SU-DHL-6 (cell line): ENCODE data around the gene KMT5B.

Experiments
- EZH2phosphoT487 ChIP-seq: fragments of 200-600 bp; sonication (generic), shearing (Covaris generic); conservative IDR thresholded peaks from 2 replicates; pipeline ENCODE4 v1.6.1; 2018; ENCODE audit warnings: mild to moderate bottlenecking, antibody characterized with exemption, low read length, moderate library complexity, mixed read lengths
- TF ChIP-seq, protein P1 (sequence below): fragments of 200-600 bp; sonication (generic); IDR thresholded peaks from one replicate; pipeline ENCODE4 v1.5.1; 2017; ENCODE audit warnings: antibody characterized with exemption, mild to moderate bottlenecking, low read length, moderate library complexity; ENCODE audit not compliant: insufficient read depth, poor library complexity, severe bottlenecking

- TF ChIP-seq, protein P1, sequence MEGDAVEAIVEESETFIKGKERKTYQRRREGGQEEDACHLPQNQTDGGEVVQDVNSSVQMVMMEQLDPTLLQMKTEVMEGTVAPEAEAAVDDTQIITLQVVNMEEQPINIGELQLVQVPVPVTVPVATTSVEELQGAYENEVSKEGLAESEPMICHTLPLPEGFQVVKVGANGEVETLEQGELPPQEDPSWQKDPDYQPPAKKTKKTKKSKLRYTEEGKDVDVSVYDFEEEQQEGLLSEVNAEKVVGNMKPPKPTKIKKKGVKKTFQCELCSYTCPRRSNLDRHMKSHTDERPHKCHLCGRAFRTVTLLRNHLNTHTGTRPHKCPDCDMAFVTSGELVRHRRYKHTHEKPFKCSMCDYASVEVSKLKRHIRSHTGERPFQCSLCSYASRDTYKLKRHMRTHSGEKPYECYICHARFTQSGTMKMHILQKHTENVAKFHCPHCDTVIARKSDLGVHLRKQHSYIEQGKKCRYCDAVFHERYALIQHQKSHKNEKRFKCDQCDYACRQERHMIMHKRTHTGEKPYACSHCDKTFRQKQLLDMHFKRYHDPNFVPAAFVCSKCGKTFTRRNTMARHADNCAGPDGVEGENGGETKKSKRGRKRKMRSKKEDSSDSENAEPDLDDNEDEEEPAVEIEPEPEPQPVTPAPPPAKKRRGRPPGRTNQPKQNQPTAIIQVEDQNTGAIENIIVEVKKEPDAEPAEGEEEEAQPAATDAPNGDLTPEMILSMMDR, result no peak
- TF ChIP-seq EZH2phosphoT487, result no peak
Observed at GRCh38 chr11:68113986-68114385, 99.1 kb downstream of the KMT5B start.
